Measurements from ENCODE around the gene TTC7B. TPM values are rescaled to one million over a fixed set of nuclear protein-coding genes. Genes with fewer than 3 reads are reported as not detected.

TTC7B gene
- total and polyA plus RNA-seq, 2 experiments from 2014 or later = 7.9 to 28.6 TPM

- DNase-seq (ENCODE audit: low spot score) (no peak), ATAC-seq (no peak)
- H3K79me2 ChIP-seq (replicated peaks; ENCODE audit: insufficient read depth) = no peaks in the 10 kb centered on the region
- no peaks in the 10 kb centered on the region for H3K36me3 ChIP-seq (ENCODE audit: insufficient read depth)
- Mint-ChIP-seq H3K4me1 (peaks cover 21% of the 10 kb centered on the region), H3K9me3 (no peaks in the 10 kb centered on the region; the same call in 2 of the 3 replicates), H3K36me3 (ENCODE audit: low read depth) (peaks cover 7% of the 10 kb centered on the region; the same call in 2 of the 3 replicates), H3K27ac (0 out of 2 replicates have a peak overlapping the region, but pooled peaks have one; percentile 17), H3K4me3 (no peak overlapping the region), H3K27me3 (ENCODE audit: insufficient read depth, low read depth, poor library complexity) (peaks cover 5% of the 10 kb centered on the region)
- no peak overlapping the region for H3K27ac ChIP-seq (ENCODE audit: low read depth)
- H3K9me2 ChIP-seq (ENCODE audit: insufficient read depth) = peaks cover 4% of the 10 kb centered on the region; the same call in 1 of the 2 replicates
- H3K4me3 ChIP-seq = no peak overlapping the region
- no peaks in the 10 kb centered on the region for H3K27me3 ChIP-seq (ENCODE audit: insufficient read depth)
- H3K4me2 ChIP-seq = no peak overlapping the region
- no peaks in the 10 kb centered on the region for H4K20me1 ChIP-seq (replicated peaks; ENCODE audit: insufficient read depth)
- no peak overlapping the region for H2AFZ ChIP-seq
- no peaks in the 10 kb centered on the region for H3F3A ChIP-seq (replicated peaks; ENCODE audit: low read depth)
- TF ChIP-seq, protein P1, sequence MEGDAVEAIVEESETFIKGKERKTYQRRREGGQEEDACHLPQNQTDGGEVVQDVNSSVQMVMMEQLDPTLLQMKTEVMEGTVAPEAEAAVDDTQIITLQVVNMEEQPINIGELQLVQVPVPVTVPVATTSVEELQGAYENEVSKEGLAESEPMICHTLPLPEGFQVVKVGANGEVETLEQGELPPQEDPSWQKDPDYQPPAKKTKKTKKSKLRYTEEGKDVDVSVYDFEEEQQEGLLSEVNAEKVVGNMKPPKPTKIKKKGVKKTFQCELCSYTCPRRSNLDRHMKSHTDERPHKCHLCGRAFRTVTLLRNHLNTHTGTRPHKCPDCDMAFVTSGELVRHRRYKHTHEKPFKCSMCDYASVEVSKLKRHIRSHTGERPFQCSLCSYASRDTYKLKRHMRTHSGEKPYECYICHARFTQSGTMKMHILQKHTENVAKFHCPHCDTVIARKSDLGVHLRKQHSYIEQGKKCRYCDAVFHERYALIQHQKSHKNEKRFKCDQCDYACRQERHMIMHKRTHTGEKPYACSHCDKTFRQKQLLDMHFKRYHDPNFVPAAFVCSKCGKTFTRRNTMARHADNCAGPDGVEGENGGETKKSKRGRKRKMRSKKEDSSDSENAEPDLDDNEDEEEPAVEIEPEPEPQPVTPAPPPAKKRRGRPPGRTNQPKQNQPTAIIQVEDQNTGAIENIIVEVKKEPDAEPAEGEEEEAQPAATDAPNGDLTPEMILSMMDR (conservative IDR thresholded peaks at IDR 0.05; ENCODE audit: low read depth in 2 of 2) = no peak
- TF ChIP-seq NANOG (IDR thresholded peaks at IDR 0.05; ENCODE audit: borderline replicate concordance) = no peak
- no peak for TF ChIP-seq CREB1 (CRISPR knock-in tag; IDR thresholded peaks at IDR 0.05; ENCODE audit: low read depth)
- TF ChIP-seq ZNF462 (CRISPR knock-in tag; IDR thresholded peaks at IDR 0.05) = no peak
- TF ChIP-seq EZH2 (IDR thresholded peaks at IDR 0.05; ENCODE audit: low read depth, unreplicated experiment) = no peak
- TF ChIP-seq ZNF114 (CRISPR knock-in tag; IDR thresholded peaks at IDR 0.05) = no peak
- peaks cover 25% of the 10 kb centered on the region for H3K4me1 ChIP-seq (ENCODE audit: insufficient read depth)
Observed at GRCh38 chr14:90664911-90665310, 151.3 kb downstream of the TTC7B start.

Measured in GM23338 (cell line).